Pancreas (tissue), 10 donors: ENCODE results near the gene CTNNA2. TPM values are rescaled to one million over a fixed set of nuclear protein-coding genes. Genes with fewer than 3 reads are reported as not detected.

Experiments used
- ATAC-seq, 4 donors: fragments of 200-7000 bp; cut with Tn5 transposase; one replicate each; pipeline versions ENCODE4 v1.8.0 to v1.9.1; 2020; ENCODE audit warnings: mild to moderate bottlenecking in 4 of 4, moderate library complexity in 4 of 4
- DNase-seq, 6 donors: peaks; one replicate each; pipeline ENCODE4 v3.0.0-alpha.2; 2020
- FAIRE-seq: peaks from 2 replicates; lab custom pipeline; 2012; peaks lifted over from hg19 to GRCh38; lab: Jason Lieb, UNC
- H3K27ac ChIP-seq, 4 donors: fragments of 200-600 bp; sonication (generic); 1 replicate in 3 of 4; 2 replicates in 1 of 4; pipeline versions ENCODE4 v1.5.0 to v1.8.0; 2020
- H3K27me3 ChIP-seq, 4 donors: fragments of 200-600 bp; one replicate each; pipeline ENCODE4 v1.8.0; 2021
- H3K36me3 ChIP-seq, 3 donors: fragments of 200-600 bp; sonication (generic) in 1 of 3; one replicate each; pipeline versions ENCODE4 v1.5.0 to v1.8.0; 2020 to 2021
- H3K4me1 ChIP-seq, 3 donors: fragments of 200-600 bp; one replicate each; pipeline ENCODE4 v1.8.0; 2021
- H3K4me3 ChIP-seq, 4 donors: fragments of 200-600 bp; sonication (generic) in 2 of 4; one replicate each; pipeline versions ENCODE4 v1.5.0 to v1.8.0; 2020 to 2021
- H3K9me3 ChIP-seq, 4 donors: fragments of 200-600 bp; one replicate each; pipeline ENCODE4 v1.8.0; 2021
- WGBS, 2 donors: extraction: QIAGEN DNeasy Blood & Tissue Kit; methylation state at CpG; one replicate each; pipeline ENCODE4 v1.1.7; 2013; 5-methylcytosine and 5-hydroxymethylcytosine counted together
- intact Hi-C, 3 donors: fragments of 100-400 bp; cut with DNase I; formaldehyde crosslinking; loops; one replicate each; pipeline versions ENCODE4 v1.11.1 to v1.14.2; 2022
- polyA plus RNA-seq, 2 donors: library from polyadenylated mRNA; stranded (reverse); fragments of 200-250 nt; gene quantifications; one replicate each; pipeline ENCODE4 v1.2.3, GENCODE V29; 2013
- total RNA-seq, 6 donors: library from RNA; stranded (reverse); fragmentation: NEBNext Ultra II Directional in 4 of 6; extraction: Animal tissue kit (Norgen Biotek cat#: 25700) in 4 of 6; gene quantifications; one replicate each; pipeline versions ENCODE4 v1.2.1 to v1.2.4, GENCODE V29; 2021 to 2023
- TF ChIP-seq, protein P1 (sequence below), 4 donors: fragments of 200-600 bp; sonication (generic) in 3 of 4; IDR thresholded peaks; one replicate each; pipeline versions ENCODE4 v1.5.0 to v1.8.0; 2021; ENCODE audit warnings: antibody characterized with exemption in 4 of 4
- donor health status: healthy with polysubstance abuse.
- donor health status: DM: no; HTN: no; CAD: no; lungs with moderate emphysema.
- donor health status: DM: no; HTN: no; CAD: no.
- donor health status: control.
- donor health status: control.
- donor health status: Bipolar disorder and iron deficiency.
- donor health status: DM: yes; HTN: yes; CAD: no.
- donor health status: DM: no; HTN: no; CAD: no.
- donor health status: DM: no; HTN: no; CAD: no.
- donor health status: DM: yes; HTN: yes; CAD: no.

CTNNA2 gene
- total RNA-seq (10 to 100 TPM in 1 of 6 donors, 1 to 10 TPM in 3, under 1 TPM in 2; 0.25 to 12.1 (median 2.1) TPM), polyA plus RNA-seq (1 to 10 TPM in 1 of 2 donors, under 1 TPM in 1; 0.57 to 4.4 TPM)

DNA sequence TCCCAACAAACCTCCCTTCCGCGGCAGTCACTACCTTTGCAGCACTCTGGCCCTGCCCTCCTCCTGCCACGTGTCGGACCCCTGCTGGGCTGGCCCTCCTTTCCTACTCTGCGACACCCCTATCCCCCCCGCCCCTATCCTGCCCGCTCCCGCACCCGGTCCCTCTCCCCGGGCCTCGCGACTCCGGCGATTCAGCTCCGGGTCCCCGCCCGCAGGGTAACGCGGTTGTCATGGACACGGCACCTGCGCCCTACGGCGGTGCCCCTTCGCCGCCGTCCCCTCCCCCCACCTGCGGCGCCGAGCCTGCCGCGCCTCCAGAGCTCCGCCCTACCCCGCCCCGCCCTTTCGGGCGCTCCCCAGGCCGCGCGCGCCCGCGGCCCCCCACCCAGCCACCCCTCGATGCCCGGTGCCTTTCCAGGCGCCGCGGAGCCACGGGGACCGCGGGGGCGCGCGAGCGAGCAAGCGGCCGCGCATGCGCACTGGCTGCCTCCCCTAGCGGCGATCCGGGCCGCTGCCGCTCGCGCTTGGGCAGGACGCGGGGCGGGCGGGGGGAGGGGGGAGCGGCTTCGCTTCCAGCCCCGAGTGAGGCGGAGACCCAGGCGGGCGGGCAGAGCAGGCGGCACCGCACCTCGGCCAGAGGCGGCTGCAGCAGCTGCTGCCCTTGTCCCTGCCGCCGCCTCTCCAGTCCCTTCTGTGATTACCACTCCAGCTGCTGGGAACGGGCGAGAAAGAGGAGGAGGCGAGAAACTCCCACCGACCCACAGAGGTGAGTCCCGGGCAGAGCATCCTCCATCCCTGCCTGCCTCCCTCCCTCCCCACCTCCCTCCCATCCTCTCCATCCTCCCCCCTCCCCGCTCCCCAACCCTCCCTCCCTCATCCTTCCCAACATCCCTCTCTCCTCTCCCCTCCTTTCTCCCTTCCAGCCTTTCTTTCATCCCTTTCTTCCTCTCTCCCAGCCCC lies at the start of gene CTNNA2:
TSS of gene CTNNA2 (plus strand) at position 610 of the 960 bp plus-strand sequence.
- Histone ChIP-seq H3K27ac (no peak within 1 kb of the TSS), H3K9me3 (no peaks in the 10 kb centered on the region), H3K4me1 (no peaks in the 10 kb centered on the region), H3K4me3 (peak within 1 kb of the TSS; percentile 34 to 54 (median 44)), H3K36me3 (no peaks in the 10 kb centered on the region), H3K27me3 (no peaks in the 10 kb centered on the region)
- FAIRE-seq (no peak), ATAC-seq (peak; percentile 91 to 95 (median 94)), DNase-seq (peak; percentile 63 to 92 (median 75))
- intact Hi-C loops: no loop called here
- TF ChIP-seq, protein P1, sequence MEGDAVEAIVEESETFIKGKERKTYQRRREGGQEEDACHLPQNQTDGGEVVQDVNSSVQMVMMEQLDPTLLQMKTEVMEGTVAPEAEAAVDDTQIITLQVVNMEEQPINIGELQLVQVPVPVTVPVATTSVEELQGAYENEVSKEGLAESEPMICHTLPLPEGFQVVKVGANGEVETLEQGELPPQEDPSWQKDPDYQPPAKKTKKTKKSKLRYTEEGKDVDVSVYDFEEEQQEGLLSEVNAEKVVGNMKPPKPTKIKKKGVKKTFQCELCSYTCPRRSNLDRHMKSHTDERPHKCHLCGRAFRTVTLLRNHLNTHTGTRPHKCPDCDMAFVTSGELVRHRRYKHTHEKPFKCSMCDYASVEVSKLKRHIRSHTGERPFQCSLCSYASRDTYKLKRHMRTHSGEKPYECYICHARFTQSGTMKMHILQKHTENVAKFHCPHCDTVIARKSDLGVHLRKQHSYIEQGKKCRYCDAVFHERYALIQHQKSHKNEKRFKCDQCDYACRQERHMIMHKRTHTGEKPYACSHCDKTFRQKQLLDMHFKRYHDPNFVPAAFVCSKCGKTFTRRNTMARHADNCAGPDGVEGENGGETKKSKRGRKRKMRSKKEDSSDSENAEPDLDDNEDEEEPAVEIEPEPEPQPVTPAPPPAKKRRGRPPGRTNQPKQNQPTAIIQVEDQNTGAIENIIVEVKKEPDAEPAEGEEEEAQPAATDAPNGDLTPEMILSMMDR (IDR thresholded peaks at IDR 0.05): peak in 2 of 4 donors; percentile 23 to 37
- 2% methylated on average over 38 to 87 of the region's 87 CpGs for WGBS, 2 donors

DNA sequence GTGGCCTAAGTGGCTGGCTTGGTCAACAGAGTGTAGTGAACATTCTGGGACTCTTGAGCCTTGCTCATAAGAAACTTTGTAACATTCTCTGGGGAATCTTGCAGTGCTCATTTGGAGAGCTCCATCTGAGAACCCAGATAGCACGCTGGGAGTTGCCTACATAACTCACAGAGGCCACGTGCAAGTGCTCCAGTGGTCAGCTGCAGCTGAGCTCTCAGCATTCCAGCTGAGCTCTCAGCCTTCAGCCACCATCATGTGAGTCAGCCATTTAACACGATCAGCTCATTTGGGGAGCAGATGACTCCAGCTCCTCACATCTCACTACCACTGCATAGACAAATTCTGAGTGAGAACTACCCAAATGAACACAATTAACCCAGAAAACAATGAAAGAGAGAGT lies 25.5 kb upstream of the CTNNA2 start:
- Histone ChIP-seq H3K4me1 (no peaks in the 10 kb centered on the region), H3K36me3 (no peaks in the 10 kb centered on the region), H3K9me3 (no peaks in the 10 kb centered on the region), H3K27me3 (no peaks in the 10 kb centered on the region), H3K4me3 (no peak overlapping the region), H3K27ac (no peak overlapping the region)
- TF ChIP-seq, protein P1 (IDR thresholded peaks at IDR 0.05): no peak
- DNase-seq (no peak), FAIRE-seq (no peak), ATAC-seq (no peak)
- intact Hi-C loops: no loop called here
- WGBS, 2 donors: 58 to 63% methylated on average over 3 of the region's 3 CpGs

DNA sequence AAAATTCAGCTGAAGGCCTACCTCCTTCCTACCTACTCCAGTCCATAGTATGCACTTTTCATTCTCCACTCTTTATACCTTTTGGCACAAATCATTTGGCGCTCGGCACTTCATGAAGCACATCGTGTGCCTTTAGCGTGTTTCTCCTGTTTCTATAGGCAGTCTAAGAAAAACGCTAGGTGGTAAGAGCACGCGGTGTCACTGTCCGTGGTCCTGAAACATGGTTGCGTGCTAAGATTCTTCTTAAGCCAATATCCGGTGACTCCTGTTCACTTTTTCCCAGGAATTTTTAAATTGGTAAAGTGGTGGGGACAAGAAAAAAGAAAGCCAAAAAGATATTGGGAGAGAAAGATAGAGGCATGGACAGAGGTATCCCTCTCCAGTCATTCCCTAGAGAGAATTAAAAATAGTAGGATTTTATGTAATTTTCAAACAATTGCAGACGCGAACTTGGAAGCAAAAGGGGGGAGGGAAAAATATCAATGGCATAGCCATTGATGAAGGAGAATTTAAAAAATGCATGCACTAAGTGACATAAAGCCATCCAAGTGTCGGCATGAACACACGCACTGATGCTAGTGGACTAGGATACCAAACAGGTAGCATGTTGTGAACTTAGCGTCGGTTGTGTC lies 1.4 kb upstream of the CTNNA2 start:
- Histone ChIP-seq H3K9me3 (no peaks in the 10 kb centered on the region), H3K4me1 (no peaks in the 10 kb centered on the region), H3K4me3 (no peak overlapping the region), H3K27me3 (no peaks in the 10 kb centered on the region), H3K36me3 (no peaks in the 10 kb centered on the region), H3K27ac (no peak overlapping the region)
- WGBS, 2 donors: 24 to 25% methylated on average over 16 of the region's 16 CpGs
- DNase-seq: peak; percentile 49 to 74 (median 66)
- ATAC-seq: peak; percentile 59 to 83 (median 64)
- TF ChIP-seq, protein P1 (IDR thresholded peaks at IDR 0.05): no peak
- intact Hi-C loops: no loop called here
- FAIRE-seq: no peak

DNA sequence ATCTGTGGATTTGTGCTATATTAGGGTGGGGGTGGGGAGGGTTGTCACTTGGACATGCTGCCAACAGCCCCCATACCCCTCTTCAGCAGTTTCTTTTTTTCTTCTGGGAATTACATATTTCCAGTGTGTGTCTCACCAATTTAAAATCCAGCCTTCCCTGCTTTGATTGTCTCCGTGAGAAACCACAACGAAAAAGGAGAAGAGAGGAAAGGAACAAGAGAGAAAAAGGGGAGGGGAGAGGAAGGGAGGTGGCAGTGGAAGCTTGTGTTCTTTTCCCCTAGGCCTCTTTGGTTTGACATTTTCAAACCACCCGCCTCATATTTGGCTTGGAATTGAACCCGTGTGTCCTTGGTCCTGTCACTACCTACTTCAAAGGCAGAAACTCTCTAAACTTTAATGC lies 860 bp downstream of the CTNNA2 start:
- 18 to 34% methylated on average over 4 of the region's 4 CpGs for WGBS, 2 donors
- no peak for ATAC-seq

More for the DNA sequence above, 860 bp downstream of the CTNNA2 start:
- TF ChIP-seq, protein P1 (IDR thresholded peaks at IDR 0.05): no peak
- no peak for FAIRE-seq
- no peak for DNase-seq
- intact Hi-C loops: no loop called here
- Histone ChIP-seq H3K4me1 (no peaks in the 10 kb centered on the region), H3K27me3 (no peaks in the 10 kb centered on the region), H3K36me3 (no peaks in the 10 kb centered on the region), H3K4me3 (no peak overlapping the region), H3K9me3 (no peaks in the 10 kb centered on the region), H3K27ac (no peak overlapping the region)
